ENCODE results near the gene GTF2E1.
A peak's percentile ranks its signal among the peaks of the same experiment; 100 is the strongest.

Gene GTF2E1

DNA sequence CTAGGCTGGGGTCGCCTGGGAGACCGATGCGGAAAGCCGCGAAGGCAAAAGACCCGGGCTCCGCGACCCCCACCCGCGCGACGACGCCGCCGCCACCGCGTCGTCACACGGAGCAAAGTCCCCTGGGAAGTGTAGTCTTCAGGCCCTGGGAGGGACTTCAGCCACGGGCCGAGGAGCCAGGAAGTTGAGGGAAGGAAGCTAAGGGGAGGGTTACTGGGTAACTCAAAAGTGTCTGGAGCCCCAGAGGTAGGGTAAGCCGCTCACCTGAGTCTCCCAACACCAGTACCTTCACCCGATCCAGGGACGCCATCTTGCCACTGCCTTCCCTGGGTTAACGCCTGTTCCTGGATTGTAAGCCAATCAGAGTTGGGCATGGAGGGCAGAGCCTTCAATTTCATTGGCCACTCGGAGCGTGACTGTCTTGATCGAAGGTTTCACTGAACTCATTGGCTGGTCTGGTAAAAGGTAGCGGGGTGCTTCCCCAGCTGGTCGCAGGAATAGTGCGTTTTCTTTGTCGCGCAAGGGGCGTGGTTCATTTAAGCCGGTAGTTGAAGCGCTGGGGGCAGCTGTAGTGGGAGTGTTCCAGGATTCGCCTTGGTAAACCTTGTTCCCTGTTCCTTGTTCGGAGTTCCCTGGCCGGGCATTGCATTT, at the start of gene GTF2E1, which contains the start of gene RABL3:
Gene GTF2E1 (plus strand): TSS at position 547 of the 651 bp plus-strand sequence. CDS start 7,809 bp downstream, outside the sequence.
Gene RABL3 (minus strand): TSS at position 319 of the 651 bp plus-strand sequence. CDS start 9 bp downstream, at position 310.
- Histone ChIP-seq H3K9ac (ENCODE audit: insufficient read length, low read depth) (peak within 1 kb of the TSS; percentile 97), H3K4me1 (ENCODE audit: insufficient read depth, insufficient read length) (peaks cover 3% of the 10 kb centered on the region), H3K9me3 (ENCODE audit: insufficient read depth, low read length) (peaks cover 23% of the 10 kb centered on the region; the same call in 1 of the 2 replicates), H3K36me3 (ENCODE audit: insufficient read depth, insufficient read length, low read length) (peaks cover 24% of the 10 kb centered on the region), H3K27me3 (ENCODE audit: insufficient read depth, insufficient read length) (no peaks in the 10 kb centered on the region), H3K4me3 (ENCODE audit: insufficient read length, low read depth) (peak within 1 kb of the TSS; percentile 85)
- DNase-seq (ENCODE audit: low read depth, low spot score) = peak; percentile 99
- TF ChIP-seq YY1 (IDR thresholded peaks at IDR 0.05; ENCODE audit: insufficient read depth, insufficient read length) (peak; percentile 94), ZNF274 (IDR thresholded peaks at IDR 0.05; ENCODE audit: low read depth, low read length) (no peak), SUZ12 (IDR thresholded peaks at IDR 0.05; ENCODE audit: extremely low read depth, insufficient read depth, insufficient read length) (no peak)

DNA sequence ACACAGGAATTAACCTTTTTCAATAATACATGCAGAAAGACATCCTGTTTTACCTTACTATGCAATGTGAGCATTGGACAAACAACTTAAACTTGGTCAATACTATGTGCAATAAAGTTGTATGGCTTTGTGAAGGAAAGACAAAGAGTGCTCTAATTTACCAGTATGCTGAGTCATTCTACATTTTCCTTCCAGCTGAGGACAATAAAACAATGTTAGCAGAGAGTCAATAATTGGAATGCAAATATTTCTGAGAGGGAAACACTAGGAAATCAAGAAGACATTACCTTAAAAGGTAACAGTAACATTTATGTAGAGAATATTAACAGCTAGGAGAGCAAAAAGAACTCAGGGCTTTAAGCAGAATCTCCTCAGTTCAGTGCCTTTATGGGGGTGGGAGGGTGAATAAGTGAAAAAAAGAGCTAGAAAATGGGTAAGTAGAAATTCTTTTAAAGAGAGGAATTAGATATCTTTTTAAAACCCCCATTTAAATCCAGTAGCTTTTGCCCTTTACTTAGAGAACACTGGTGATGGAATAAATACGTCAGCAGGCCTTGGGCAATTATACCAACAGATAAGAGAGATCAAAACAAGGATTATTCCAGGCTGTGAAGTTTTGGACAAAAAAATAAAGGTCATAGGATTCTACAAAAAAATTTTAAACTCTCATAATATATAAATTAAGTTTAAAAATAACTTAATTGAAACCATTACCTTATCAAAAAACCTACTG, 48.9 kb upstream of the GTF2E1 start:
- H3K4me3 ChIP-seq (ENCODE audit: insufficient read length, low read depth) = no peak overlapping the region
- no peaks in the 10 kb centered on the region for H3K4me1 ChIP-seq (ENCODE audit: insufficient read depth, insufficient read length)
- no peaks in the 10 kb centered on the region for H3K27me3 ChIP-seq (ENCODE audit: insufficient read depth, insufficient read length)
- no peaks in the 10 kb centered on the region for H3K9me3 ChIP-seq (ENCODE audit: insufficient read depth, low read length)
- TF ChIP-seq ZNF274 (IDR thresholded peaks at IDR 0.05; ENCODE audit: low read depth, low read length) = no peak
- TF ChIP-seq SUZ12 (IDR thresholded peaks at IDR 0.05; ENCODE audit: extremely low read depth, insufficient read depth, insufficient read length) = no peak
- TF ChIP-seq YY1 (IDR thresholded peaks at IDR 0.05; ENCODE audit: insufficient read depth, insufficient read length) = no peak
- no peak for DNase-seq (ENCODE audit: low read depth, low spot score)
- H3K36me3 ChIP-seq (ENCODE audit: insufficient read depth, insufficient read length, low read length) = peaks cover 4% of the 10 kb centered on the region
- H3K9ac ChIP-seq (ENCODE audit: insufficient read length, low read depth) = no peak overlapping the region

DNA sequence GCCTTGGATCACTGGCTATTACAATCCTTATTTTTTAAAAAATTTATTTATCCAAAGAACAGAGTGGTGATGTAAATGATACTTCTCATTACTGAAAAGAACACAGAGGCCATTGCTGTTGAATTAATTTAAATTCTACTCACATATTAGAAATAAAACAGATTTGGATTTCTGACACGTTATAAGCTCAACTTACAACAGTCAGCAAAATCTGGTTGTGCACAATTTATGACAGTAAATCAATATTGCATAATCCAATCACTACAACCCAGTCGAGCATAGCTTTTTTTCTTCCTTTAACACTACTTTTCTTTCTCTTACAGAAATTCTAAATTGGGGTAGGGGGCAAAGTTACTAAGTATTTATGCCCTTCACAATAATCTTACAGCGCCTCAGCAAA, 43.2 kb upstream of the GTF2E1 start:
- Histone ChIP-seq H3K27me3 (ENCODE audit: insufficient read depth, insufficient read length) (no peaks in the 10 kb centered on the region), H3K36me3 (ENCODE audit: insufficient read depth, insufficient read length, low read length) (no peaks in the 10 kb centered on the region), H3K4me3 (ENCODE audit: insufficient read length, low read depth) (no peak overlapping the region), H3K9me3 (ENCODE audit: insufficient read depth, low read length) (no peaks in the 10 kb centered on the region), H3K4me1 (ENCODE audit: insufficient read depth, insufficient read length) (no peaks in the 10 kb centered on the region), H3K9ac (ENCODE audit: insufficient read length, low read depth) (no peak overlapping the region)
- DNase-seq (ENCODE audit: low read depth, low spot score) = no peak
- TF ChIP-seq SUZ12 (IDR thresholded peaks at IDR 0.05; ENCODE audit: extremely low read depth, insufficient read depth, insufficient read length) (no peak), ZNF274 (IDR thresholded peaks at IDR 0.05; ENCODE audit: low read depth, low read length) (no peak), YY1 (IDR thresholded peaks at IDR 0.05; ENCODE audit: insufficient read depth, insufficient read length) (no peak)

DNA sequence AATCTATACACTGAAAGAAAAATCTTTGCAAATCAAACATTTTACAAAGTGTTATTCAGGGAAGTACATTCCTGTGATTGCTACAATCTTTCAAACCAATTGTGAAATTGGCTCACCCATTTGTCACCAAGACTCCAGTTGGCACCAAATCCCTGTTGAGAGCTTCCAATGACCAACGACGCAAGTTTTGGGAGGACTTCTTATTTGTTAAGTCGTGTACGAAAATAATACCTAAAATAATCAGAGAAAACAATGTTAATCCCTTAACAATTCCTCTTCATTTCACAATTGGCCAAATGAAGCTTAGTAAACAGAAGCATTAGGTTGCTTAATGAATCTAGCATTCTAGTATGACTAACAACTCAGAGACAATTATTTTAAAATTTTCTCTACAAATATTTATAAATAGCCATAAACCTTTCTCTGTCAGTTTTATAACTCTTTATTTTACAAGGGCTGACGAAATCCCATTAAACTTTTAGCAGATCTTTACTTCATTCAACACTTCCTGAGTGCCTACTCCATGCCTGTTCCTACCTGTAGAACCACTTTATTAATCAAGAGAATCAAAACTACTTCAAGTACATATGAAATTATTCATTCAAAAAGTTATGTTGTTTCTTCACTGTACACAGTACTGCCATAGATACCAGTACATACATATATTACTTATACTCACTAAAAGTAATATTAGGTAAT, 36.5 kb upstream of the GTF2E1 start:
- no peak overlapping the region for H3K9ac ChIP-seq (ENCODE audit: insufficient read length, low read depth)
- DNase-seq (ENCODE audit: low read depth, low spot score) = no peak
- no peak for TF ChIP-seq ZNF274 (IDR thresholded peaks at IDR 0.05; ENCODE audit: low read depth, low read length)
- no peak for TF ChIP-seq SUZ12 (IDR thresholded peaks at IDR 0.05; ENCODE audit: extremely low read depth, insufficient read depth, insufficient read length)
- no peak for TF ChIP-seq YY1 (IDR thresholded peaks at IDR 0.05; ENCODE audit: insufficient read depth, insufficient read length)
- H3K27me3 ChIP-seq (ENCODE audit: insufficient read depth, insufficient read length) = no peaks in the 10 kb centered on the region
- no peak overlapping the region for H3K4me3 ChIP-seq (ENCODE audit: insufficient read length, low read depth)
- no peaks in the 10 kb centered on the region for H3K4me1 ChIP-seq (ENCODE audit: insufficient read depth, insufficient read length)
- H3K36me3 ChIP-seq (ENCODE audit: insufficient read depth, insufficient read length, low read length) = no peaks in the 10 kb centered on the region
- H3K9me3 ChIP-seq (ENCODE audit: insufficient read depth, low read length) = no peaks in the 10 kb centered on the region

DNA sequence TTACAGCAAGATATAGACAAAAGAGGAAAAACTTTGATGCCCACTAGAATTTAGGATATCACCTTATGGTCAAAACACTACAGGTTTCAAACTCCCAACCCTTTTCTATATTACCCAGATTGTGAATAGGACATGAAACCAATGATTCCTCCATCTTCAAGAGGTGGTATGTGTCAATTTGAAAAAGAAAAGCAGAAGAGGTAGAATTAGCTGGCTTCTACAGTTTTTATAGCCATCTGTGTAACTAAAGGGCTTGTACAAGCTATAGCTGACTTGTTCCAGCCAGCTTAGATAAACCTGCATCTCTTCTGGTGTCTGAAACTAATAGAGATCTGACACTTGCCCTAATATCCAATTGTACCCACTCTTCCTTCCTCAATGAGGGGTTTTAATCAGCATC, 35.6 kb upstream of the GTF2E1 start:
- Histone ChIP-seq H3K9me3 (ENCODE audit: insufficient read depth, low read length) (no peaks in the 10 kb centered on the region), H3K9ac (ENCODE audit: insufficient read length, low read depth) (no peak overlapping the region), H3K4me1 (ENCODE audit: insufficient read depth, insufficient read length) (no peaks in the 10 kb centered on the region), H3K36me3 (ENCODE audit: insufficient read depth, insufficient read length, low read length) (no peaks in the 10 kb centered on the region), H3K4me3 (ENCODE audit: insufficient read length, low read depth) (no peak overlapping the region), H3K27me3 (ENCODE audit: insufficient read depth, insufficient read length) (no peaks in the 10 kb centered on the region)
- TF ChIP-seq YY1 (IDR thresholded peaks at IDR 0.05; ENCODE audit: insufficient read depth, insufficient read length) (no peak), ZNF274 (IDR thresholded peaks at IDR 0.05; ENCODE audit: low read depth, low read length) (no peak), SUZ12 (IDR thresholded peaks at IDR 0.05; ENCODE audit: extremely low read depth, insufficient read depth, insufficient read length) (no peak)
- DNase-seq (ENCODE audit: low read depth, low spot score) = no peak

DNA sequence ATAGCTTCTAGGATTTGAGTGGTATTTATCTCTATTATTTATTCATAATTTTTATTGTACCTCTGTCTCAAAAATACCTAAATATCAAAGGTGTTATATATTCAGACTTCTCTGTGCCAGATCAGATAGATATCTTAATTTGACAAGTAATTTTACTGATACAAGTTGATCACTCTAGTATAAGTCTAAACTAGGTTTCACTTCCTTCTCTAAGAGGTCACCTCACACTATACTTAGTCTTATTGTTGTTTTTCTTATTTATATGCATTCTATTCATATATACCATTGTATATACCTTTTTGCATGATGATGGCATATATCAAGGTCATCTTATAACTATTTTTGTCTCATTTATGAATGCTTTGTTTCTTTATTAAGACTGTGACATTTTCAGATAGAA, 34.1 kb upstream of the GTF2E1 start:
- H3K27me3 ChIP-seq (ENCODE audit: insufficient read depth, insufficient read length) = no peaks in the 10 kb centered on the region
- H3K9ac ChIP-seq (ENCODE audit: insufficient read length, low read depth) = no peak overlapping the region
- TF ChIP-seq SUZ12 (IDR thresholded peaks at IDR 0.05; ENCODE audit: extremely low read depth, insufficient read depth, insufficient read length) (no peak), YY1 (IDR thresholded peaks at IDR 0.05; ENCODE audit: insufficient read depth, insufficient read length) (no peak), ZNF274 (IDR thresholded peaks at IDR 0.05; ENCODE audit: low read depth, low read length) (no peak)
- H3K9me3 ChIP-seq (ENCODE audit: insufficient read depth, low read length) = no peaks in the 10 kb centered on the region
- H3K4me3 ChIP-seq (ENCODE audit: insufficient read length, low read depth) = no peak overlapping the region
- no peaks in the 10 kb centered on the region for H3K4me1 ChIP-seq (ENCODE audit: insufficient read depth, insufficient read length)
- no peak for DNase-seq (ENCODE audit: low read depth, low spot score)
- H3K36me3 ChIP-seq (ENCODE audit: insufficient read depth, insufficient read length, low read length) = no peaks in the 10 kb centered on the region

DNA sequence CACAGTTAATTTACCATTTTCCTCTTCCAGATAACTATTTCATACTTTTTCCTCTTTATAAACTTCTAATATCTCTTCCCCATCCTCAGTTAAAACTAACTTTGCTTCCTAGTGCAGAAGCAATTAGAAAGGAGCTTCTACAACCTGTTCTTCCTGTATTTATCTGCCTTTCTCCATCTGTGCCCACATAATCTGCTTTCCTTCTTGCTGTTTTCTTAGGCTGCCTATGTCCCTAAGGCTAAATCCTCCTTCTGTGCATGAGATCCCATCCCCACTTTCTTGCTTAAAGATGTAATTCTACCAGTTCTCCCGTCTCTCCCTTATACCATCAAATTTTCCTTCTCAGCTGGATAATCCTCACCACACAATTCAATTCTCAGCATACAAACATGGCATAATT, 32.2 kb upstream of the GTF2E1 start:
- H3K27me3 ChIP-seq (ENCODE audit: insufficient read depth, insufficient read length) = no peaks in the 10 kb centered on the region
- TF ChIP-seq YY1 (IDR thresholded peaks at IDR 0.05; ENCODE audit: insufficient read depth, insufficient read length) = no peak
- TF ChIP-seq SUZ12 (IDR thresholded peaks at IDR 0.05; ENCODE audit: extremely low read depth, insufficient read depth, insufficient read length) = no peak
- no peak for TF ChIP-seq ZNF274 (IDR thresholded peaks at IDR 0.05; ENCODE audit: low read depth, low read length)
- H3K9me3 ChIP-seq (ENCODE audit: insufficient read depth, low read length) = no peaks in the 10 kb centered on the region
- H3K4me1 ChIP-seq (ENCODE audit: insufficient read depth, insufficient read length) = no peaks in the 10 kb centered on the region
- H3K4me3 ChIP-seq (ENCODE audit: insufficient read length, low read depth) = no peak overlapping the region
- H3K36me3 ChIP-seq (ENCODE audit: insufficient read depth, insufficient read length, low read length) = no peaks in the 10 kb centered on the region
- no peak for DNase-seq (ENCODE audit: low read depth, low spot score)
- H3K9ac ChIP-seq (ENCODE audit: insufficient read length, low read depth) = no peak overlapping the region

Measured in NT2/D1 (cell line).